ENCODE measurements around the gene CKAP2L.

Gene CKAP2L

GRCh38 chr2:112703684-112704083 is 60.7 kb downstream of the CKAP2L start:
- DNase-seq, result no peak

GRCh38 chr2:112701052-112701451 is 63.4 kb downstream of the CKAP2L start:
- no peak for DNase-seq

GRCh38 chr2:112699984-112700667 is 64.3 kb downstream of the CKAP2L start:
- DNase-seq, result no peak

- DNase-seq, result no peak
Measured at GRCh38 chr2:112698834-112699515, 65.4 kb downstream of the CKAP2L start.

GRCh38 chr2:112694182-112694581 is 70.2 kb downstream of the CKAP2L start:
- no peak for DNase-seq

GRCh38 chr2:112693596-112693995 is 70.8 kb downstream of the CKAP2L start:
- DNase-seq, result no peak

- no peak for DNase-seq
Measured at GRCh38 chr2:112692918-112693317, 71.5 kb downstream of the CKAP2L start.

GRCh38 chr2:112692495-112692911 is 71.9 kb downstream of the CKAP2L start:
- peak; percentile 87 for DNase-seq

- DNase-seq, result no peak
Measured at GRCh38 chr2:112691881-112692281, 72.5 kb downstream of the CKAP2L start.

GRCh38 chr2:112690853-112691401 is 73.5 kb downstream of the CKAP2L start:
- DNase-seq, result peak; percentile 70

GRCh38 chr2:112688086-112688880 is 76.1 kb downstream of the CKAP2L start:
- no peak for DNase-seq

GRCh38 chr2:112687522-112687921 is 76.9 kb downstream of the CKAP2L start:
- DNase-seq, result no peak
